NCI-H1092 treated with DMSO at 0.1 percent for 48 hours (cell line): Measurements from ENCODE around the gene ZNF624.
A peak's percentile ranks its signal among the peaks of the same experiment; 100 is the strongest.

Source experiments
- DNase-seq: peaks from one replicate; lab custom pipeline; 2025; lab: John Stamatoyannopoulos, UW

Gene ZNF624

DNA sequence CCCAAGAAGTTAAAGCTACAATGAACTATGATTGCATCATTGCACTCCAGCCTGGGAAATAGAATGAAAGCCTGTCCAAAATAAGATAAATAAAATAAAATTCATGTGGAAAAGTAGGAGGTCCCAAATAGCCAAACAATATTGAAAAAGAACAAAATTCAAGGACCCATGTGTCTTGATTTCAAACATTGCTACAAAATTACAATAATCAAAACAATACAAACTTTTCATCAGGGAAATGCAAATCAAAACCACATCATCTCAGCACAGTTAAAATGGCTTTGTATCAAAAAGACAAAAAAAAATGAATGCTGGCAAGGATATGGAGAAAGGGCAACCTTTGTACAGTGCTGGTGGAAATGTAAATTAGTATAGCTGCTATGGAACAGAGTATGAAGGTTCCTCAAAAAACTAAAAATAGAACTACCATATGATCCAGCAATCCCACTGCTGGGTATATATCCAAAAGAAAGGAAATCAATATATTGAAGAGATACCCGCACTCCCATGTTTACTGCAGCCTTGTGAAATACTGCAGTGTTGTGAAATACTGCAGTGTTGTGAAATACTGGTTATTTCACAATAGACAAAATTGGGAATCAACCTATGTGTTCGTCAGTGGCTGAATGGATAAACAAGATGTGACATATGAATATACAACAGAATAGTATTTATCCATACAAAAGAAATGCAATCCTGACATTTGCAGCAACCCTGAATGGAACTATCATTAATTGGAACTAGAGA is 60.1 kb downstream of the ZNF624 start:
- DNase-seq: no peak

DNA sequence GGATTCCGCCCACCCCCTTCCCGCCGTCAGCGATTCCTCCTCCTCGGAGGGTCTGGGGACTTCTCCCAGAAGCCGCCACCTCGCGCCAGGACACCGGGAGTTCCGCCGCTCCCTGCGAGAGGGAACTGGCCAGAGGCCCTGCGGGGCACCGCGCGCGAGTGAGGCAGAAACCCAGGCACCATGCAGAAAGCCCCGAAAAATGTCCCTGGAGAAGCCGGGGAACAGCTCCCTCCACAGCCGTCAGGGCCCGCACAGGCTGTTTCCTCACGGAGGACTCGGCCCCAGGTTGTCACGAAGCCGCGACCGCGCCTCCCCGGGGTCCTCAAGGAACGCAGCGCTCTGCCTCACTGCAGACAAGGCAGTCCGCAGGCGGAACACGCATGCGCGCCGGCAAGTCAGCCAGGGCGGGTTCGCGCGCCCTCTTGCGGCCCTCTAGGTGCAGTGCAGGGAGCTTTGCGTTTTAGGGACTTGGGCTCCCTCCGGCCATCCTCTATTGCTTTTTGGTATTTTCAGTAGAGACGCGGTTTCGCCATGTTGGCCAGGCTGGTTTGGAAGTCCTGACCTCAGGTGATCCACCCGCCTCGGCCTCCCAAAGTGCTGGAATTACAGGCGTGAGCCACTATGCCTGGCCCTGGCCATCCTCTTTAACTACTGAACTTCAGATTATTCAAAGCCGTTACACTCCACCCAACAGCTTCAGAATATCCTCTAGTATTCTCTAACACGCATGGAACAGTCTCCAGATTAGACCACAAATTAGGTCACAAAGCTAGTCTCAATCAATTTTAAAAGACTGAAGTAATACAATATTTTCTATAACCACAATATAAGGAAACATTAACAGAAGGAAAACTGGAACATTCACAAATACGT is 64.3 kb downstream of the ZNF624 start:
- peak; percentile 74 for DNase-seq

DNA sequence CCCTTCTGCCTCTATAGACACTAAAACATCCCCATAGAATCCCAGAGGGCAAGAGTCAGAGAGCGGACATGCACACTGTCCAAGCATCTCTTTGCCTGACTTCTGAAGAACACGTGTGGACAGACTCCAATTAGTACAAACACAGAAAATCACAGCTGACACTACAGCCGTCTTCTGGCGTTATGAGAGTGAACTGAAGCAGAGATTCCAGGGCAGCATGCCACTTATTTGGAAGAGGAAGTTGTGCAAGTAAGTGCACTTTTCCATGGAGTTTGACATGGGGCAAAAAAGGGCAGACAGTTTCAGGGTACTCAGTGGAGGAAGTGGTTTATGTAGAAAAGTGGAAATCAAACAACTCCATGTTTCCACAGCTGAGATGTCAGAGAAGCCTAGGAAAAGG is 67.9 kb downstream of the ZNF624 start:
- DNase-seq: no peak

DNA sequence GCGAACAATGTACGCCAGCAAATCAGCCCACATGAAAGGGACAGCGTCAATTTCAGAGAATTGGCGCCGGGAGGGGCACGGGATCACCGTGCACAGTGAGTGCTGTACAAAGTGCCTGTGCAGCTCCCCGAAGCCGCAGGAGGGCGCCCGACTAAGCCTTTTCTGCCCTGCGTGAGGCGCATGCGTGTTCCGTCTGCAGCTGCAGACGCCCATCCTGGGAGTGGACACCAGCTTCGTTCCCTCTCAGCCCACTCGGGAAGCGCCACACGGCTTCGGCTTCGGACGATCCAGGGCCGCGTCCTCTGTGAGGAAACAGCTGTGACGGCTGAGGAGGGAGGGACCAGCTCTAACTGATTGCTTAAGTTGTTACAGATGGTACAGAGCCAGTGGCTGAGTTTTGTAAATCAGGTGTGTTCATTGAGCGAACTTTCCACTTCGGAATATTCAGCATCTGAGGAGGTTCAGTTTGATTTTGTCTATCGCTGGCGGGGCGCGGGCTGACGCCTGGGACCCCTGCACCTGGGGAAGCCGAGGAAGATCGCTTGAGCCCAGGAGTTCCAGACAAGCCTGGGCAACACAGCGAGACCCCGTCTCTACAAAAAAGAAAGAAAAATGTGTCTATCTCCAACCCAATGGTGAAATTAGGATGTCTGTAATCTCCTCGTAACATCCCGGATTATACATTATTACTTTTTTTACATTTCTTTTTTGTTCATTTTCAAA is 69.2 kb downstream of the ZNF624 start:
- DNase-seq: peak; percentile 78

DNA sequence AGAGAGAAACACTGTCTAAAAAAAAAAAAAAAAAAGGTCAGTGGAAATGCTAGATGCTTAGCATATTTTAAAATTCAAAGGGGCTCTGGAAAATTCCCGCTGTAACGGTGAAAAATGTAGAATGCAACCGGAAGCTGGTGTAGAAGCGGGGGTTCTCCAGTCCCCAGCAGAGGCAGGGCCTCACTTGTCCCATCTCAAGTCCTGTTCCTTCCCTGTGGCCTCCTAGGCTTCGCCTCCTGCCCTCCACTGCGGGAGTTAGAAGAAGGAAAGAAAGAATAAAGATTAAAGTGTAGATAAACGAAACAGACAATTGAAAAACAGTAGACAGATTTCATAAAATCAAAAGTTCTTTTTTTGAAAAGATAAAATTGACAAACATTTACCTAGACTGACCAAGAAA is 69.9 kb downstream of the ZNF624 start:
- DNase-seq: no peak

DNA sequence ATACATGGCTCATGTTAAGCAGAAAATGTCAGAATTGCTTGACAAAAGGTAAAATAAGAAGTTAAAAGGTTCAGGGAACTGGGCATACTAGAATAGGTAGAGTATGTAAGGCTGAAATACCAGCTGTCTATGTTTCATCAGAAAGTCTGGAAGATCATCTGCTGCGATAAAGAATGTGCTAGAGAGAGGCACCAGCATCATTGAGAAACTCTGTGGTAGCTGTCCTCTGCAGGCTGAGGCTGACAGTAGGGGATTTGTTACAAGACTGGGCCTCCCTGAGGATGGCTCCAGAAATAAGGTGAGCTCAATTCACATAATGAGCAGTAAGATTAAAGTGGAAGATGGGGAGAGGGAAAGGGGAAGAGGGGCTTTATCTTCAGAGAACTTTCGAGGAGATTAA is 80.2 kb downstream of the ZNF624 start:
- no peak for DNase-seq
